ENCODE measurements around the gene RAB33B.
A peak's percentile ranks its signal among the peaks of the same experiment; 100 is the strongest.
"Not testable (repeated sequence)": the region's sequence is repeated elsewhere in the genome, so short reads cannot be mapped to it uniquely, and the experiment has no call there.

The RAB33B gene

DNA sequence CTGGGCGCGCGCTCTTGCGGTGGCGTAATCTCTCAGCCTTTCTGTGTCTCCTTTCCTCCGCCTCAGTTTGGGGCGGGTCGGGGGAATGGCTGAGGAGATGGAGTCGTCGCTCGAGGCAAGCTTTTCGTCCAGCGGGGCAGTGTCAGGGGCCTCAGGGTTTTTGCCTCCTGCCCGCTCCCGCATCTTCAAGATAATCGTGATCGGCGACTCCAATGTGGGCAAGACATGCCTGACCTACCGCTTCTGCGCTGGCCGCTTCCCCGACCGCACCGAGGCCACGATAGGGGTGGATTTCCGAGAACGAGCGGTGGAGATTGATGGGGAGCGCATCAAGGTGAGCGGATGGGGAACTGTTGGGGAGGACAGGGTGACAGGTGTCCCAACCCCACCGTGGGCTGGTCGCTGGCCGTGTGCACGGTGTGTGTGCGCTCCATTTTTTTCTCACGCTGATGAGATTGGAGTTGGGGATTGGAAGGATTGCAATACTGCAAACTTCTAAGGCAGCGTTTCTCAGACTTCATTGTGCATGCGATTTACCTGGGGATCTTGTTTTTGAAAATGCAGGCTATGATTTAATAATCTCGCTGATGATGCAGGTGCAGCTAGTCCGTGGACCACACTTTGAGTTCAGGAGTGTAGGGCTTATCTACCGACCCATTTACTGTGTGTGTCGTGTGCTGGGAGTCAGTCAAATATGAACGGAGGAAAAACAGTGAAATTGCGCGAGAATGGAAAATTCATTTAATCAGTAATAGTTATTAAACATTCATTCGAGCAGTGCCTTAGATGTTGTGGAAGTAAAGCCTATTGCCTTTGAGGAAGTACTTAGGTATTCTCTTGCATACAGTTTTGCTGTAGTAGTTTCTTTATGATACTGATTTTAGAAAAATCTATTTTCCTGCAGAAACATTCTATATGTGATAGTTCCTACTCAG lies at the start of gene RAB33B:
TSS of gene RAB33B (plus strand) at position 11 of the 935 bp plus-strand sequence. CDS start at position 86, 75 bp downstream.
- FAIRE-seq = no peak

DNA sequence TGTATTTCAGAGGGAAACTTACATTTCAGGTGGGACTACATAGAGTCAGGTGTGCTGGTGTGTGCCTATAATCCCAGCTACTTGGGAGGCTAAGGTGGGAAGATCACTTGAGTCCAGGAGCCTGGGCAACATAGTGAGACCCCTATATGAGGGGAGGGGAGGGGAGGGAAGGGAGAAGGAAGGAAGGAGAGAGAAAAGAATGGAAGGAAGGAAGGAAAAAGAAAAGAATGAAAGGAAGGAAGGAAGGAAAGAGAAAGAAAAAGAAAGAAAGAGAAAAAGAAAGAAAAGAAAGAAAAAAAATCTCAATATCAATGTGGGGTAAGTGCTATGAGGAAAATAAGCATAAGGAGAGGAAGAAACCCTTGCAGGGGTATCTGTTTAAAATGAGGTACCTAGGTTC lies 43.6 kb upstream of the RAB33B start:
- FAIRE-seq = no peak

- FAIRE-seq = not testable (repeated sequence)
These were observed 39.2 kb upstream of the RAB33B start for GRCh38 chr4:139414671-139415210.

DNA sequence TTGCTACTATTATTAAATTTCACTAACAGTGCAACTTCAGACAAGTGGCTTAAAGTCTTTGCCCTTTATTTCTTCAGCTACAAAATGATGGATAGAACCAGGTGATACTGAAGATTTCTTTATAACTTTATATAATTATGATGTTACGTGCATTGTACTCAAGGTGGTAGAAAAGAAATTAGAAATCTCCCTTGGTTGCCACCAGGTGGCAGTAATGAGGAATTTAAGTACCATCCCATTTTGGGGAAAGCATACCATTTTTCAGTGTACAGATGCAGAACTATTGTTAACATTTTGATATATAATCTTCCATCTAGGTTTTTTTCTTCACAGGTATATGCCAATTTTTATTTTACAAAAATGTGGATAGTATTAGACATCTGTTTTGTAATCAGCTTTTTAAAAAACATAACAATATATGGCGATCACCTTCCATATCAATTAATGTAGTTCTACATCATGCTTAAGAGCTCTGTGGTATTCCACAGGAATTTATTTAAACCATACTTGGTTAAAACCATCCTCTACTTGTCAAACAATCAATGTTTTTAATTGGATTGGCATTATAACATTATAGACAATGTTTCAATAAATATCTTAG lies 37.7 kb upstream of the RAB33B start:
- FAIRE-seq = peak; percentile 80

DNA sequence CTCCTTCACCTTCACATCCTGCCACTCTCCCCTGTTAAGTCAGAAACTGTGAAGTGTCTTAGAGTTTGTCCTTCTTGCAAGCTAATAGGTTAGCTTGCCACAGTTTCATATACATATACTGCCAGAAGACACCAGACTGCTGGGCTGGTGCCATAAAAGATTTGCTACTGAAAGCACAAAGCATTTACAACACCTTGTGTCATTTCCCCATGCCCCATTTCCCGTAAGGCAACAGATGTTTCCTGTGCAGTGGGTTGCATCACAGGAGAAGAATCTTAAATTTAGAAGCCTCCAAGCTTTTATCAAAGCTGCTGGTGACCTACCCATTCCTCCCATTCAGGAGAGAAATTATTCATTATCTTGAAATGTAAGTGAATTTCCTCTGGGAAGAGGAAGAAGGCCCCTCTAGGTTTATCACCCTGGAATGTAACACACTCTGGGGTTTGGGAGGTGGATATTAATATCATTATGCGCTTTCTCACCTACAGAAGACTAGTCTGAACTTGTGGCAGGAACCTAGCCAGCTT lies 34.5 kb upstream of the RAB33B start:
- no peak for FAIRE-seq

- FAIRE-seq = no peak
These were observed 33.3 kb upstream of the RAB33B start for GRCh38 chr4:139420652-139421051.

DNA sequence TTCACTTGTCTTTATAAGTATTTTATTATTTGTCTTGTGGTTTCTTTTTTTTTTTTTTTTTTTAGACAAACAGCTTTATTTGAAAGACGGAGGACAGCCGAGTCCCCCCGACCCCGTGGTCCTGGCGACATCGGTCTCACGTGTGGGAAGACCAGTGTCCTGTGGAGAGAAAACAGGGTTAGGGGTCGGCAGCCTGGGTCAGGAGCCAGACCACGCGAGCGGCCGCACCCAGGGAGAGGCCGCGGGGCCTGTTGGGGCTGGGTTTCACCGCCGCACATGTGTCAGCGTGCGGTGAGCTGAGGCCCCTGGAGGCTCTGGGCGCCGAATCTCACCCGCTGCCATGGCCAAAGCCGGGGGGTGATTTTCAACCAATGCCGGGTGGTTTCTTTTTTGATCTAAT lies 17.8 kb upstream of the RAB33B start:
- no peak for FAIRE-seq

GRCh38 chr4:139438141-139438540 lies 15.8 kb upstream of the RAB33B start:
- no peak for FAIRE-seq

- no peak for FAIRE-seq
These were observed 12.9 kb upstream of the RAB33B start for GRCh38 chr4:139441029-139441428.

- no peak for FAIRE-seq
These were observed 10.3 kb upstream of the RAB33B start for GRCh38 chr4:139443661-139444060.

DNA sequence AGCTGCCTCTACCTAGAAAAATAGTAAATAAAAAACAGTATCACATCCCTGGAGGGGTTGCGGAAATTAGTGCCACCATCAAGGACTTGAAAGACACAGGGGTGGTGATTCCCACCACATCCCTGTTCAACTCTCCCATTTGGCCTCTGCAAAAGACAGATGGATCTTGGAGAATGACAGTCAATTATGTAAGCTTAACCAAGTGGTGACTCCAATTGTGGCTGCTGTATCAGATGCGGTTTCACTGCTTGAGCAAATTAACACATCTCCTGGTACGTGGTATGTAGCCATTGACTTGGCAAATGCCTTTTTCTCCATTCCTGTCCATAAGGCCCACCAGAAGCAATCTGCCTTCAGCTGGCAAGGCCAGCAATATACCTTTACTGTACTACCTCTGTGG lies 9.0 kb upstream of the RAB33B start:
- not testable (repeated sequence) for FAIRE-seq

GRCh38 chr4:139447078-139447477 lies 6.8 kb upstream of the RAB33B start:
- not testable (repeated sequence) for FAIRE-seq

DNA sequence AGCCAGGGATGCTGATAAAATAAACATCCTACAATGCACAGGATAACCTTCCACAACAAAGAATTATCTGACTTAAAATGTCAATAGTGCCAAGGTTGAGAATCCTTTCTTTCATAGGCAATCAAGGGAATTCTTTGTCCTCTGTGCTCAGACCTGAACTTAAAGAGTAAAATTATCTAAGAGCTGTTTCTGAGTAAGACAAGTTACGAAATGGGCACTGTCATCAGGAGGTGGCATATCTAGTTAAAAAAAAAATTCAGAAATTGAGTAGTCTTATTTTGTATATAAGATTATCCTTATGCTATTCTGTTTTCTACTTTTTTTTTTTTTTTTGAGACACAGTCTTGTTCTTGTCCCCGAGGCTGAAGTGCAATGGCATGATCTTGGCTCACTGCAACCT lies 3.3 kb upstream of the RAB33B start:
- no peak for FAIRE-seq

DNA sequence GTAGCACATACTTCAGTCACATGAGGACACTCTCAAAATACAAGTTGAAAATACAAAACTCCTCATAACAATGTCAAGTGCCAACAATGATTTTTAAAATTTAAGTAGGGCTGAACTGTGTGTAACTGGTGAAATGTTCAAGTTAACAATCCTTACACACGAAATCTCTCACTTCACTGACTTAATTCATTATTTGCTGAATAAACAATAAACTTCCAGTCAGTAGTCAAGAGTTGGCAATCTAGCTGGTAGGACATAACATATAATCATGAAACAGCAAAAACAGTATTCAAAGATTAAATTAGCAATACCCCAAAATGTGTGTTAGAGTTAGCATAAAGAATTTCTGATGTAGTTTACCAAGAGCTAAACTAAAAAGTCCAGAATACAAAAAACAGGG lies 1.9 kb upstream of the RAB33B start:
- no peak for FAIRE-seq

GRCh38 chr4:139453041-139453370 lies 915 bp upstream of the RAB33B start:
- FAIRE-seq = no peak

- no peak for FAIRE-seq
These were observed 380 bp upstream of the RAB33B start for GRCh38 chr4:139453371-139454110.

DNA sequence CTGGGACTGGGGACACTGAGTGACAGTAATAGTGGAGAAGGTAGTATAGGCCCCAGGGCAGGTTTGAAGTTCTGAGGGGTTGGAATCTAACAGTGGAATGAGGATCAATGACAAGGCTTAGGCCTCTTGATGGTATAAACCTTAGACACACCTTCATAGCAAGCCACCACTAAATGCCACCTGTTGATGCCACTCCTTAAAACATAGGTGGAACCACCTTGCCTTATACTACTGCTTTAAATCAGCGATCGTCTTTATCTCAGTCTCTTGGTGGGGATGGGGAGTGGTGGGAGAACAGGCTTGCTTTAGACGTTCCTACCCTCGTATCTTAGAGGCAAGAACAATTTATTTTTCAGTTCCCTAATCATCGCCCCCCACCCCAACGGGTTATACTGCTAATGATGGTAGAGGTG lies 1.2 kb downstream of the RAB33B start:
- FAIRE-seq = no peak

DNA sequence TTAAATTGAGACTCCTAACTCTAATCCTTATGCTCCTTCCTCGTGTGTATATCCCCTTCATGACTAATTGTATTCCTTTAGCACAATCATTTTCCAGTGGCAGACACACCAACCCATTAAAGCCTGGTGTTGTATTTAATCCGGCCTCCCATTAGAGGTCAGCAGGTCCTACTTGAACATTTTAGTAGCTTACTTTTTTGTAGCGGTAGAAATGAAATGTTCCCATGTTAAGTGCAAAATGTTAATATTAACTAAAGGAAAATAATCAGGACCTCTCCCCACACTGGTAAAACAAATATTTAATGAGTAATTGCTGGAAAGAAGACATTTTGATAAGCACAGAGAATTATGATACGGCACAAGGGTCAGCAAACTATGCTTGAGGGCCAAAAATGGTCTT lies 3.4 kb downstream of the RAB33B start:
- no peak for FAIRE-seq

DNA sequence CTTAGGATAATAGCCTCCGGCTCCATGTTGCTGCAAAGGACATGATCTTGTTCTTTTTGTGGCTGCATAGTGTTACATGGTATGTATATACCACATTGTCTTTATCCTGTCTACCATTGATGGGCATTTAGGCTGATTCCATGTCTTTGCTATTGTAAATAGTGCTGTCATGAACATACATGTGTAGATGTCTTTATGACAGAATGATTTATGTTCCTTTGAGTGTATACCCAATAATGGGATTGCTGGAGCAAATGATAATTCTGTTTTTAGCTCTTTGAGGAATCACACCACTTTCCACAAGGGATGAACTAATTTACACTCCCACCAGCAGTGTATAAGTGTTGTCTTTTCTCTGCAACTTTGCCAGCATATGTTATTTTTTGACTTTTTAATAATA lies 4.6 kb downstream of the RAB33B start:
- FAIRE-seq = no peak

DNA sequence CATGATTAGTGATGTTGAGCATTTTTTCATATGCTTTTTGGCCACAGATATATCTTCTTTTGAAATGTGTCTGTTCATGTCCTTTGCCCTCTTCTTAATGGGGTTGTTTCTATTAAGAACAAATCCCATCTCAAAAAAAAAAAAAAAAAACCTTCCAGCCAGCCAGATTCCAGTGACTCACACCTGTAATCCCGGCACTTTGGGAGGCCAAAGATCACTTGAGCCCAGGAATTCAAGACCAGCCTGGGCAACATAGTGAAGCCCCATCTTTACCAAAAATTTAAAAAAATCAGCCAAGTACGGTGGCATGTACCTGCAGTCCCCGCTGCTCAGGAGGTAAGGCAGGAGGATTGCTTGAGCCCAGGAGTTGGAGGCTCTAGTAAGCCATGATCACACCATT lies 5.1 kb downstream of the RAB33B start:
- FAIRE-seq = no peak

DNA sequence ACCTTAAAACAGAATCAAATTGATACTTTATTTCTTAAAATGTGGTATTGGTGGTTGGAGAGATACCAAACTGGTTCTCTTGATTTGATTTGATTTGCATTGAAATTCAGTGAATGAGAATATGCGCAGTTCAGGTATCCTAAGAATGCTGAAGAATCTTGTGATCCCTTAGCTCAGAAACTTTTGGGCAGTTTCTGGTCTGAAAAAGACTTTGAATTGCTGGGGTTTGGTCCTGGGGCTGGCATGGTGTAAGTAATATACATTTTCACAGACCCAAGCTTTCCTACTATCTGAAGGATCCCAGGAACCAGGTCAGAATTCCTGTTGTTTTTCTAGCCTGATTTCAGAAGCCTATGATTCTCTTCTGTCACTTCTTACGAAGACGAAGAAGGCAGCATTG lies 6.6 kb downstream of the RAB33B start:
- no peak for FAIRE-seq

DNA sequence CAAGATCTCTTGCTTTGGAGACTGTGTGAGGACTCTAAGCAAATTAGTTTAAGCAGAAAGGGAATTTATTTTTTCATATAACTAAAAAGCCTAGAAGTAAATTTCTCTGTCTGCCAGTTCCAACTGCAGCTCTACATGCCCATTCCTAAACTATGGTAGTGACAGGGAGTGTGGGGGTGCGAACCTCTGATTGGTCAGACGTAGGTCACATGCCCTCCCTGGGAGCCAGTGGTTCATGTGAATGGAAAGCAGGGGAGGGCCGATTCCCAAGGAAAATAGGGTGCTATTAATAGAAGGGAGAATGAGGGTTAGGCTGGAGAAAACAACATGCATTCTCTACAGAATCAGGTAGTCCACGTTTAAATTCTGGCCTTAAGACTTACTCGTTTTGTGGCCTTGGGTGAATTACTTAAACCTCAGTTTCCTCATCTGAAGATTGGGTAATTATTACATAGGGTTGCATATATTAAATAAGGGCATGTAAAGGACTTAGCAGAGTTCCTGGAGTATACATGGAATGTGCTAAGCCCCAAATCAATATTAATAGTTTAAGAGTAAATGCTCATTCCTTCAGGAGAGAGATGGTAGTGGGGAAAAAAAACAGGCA lies 7.2 kb downstream of the RAB33B start:
- FAIRE-seq = no peak

DNA sequence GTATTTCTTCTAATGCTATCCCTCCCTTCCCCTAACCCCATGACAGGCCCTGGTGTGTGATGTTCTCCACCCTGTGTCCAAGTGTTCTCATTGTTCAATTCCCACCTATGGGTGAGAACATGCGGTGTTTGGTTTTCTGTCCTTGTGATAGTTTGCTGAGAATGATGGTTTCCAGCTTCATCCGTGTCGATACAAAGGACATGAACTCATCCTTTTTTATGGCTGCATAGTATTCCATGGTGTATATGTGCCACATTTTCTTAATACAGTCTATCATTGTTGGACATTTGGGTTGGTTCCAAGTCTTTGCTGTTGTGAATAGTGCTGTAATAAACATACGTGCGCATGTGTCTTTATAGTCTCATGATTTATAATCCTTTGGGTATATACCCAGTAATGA lies 10.6 kb downstream of the RAB33B start:
- FAIRE-seq = not testable (repeated sequence)
